ENCODE results near the gene MIPOL1.

- TF ChIP-seq, protein P1, sequence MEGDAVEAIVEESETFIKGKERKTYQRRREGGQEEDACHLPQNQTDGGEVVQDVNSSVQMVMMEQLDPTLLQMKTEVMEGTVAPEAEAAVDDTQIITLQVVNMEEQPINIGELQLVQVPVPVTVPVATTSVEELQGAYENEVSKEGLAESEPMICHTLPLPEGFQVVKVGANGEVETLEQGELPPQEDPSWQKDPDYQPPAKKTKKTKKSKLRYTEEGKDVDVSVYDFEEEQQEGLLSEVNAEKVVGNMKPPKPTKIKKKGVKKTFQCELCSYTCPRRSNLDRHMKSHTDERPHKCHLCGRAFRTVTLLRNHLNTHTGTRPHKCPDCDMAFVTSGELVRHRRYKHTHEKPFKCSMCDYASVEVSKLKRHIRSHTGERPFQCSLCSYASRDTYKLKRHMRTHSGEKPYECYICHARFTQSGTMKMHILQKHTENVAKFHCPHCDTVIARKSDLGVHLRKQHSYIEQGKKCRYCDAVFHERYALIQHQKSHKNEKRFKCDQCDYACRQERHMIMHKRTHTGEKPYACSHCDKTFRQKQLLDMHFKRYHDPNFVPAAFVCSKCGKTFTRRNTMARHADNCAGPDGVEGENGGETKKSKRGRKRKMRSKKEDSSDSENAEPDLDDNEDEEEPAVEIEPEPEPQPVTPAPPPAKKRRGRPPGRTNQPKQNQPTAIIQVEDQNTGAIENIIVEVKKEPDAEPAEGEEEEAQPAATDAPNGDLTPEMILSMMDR (IDR thresholded peaks at IDR 0.05), result no peak
- no peak for TF ChIP-seq POLR2A (IDR thresholded peaks at IDR 0.05)
Measured at GRCh38 chr14:37320106-37320505, 122.4 kb downstream of the MIPOL1 start.

Measured in tibial nerve (tissue), 3 donors.